SIG-M5 (cell line): ENCODE measurements around the gene NME5.
"Not testable (repeated sequence)": the region's sequence is repeated elsewhere in the genome, so short reads cannot be mapped to it uniquely, and the experiment has no call there.

ENCODE experiments used
- DNase-seq: peaks from one replicate; lab custom pipeline; 2025; lab: John Stamatoyannopoulos, UW

NME5 gene, protein sequence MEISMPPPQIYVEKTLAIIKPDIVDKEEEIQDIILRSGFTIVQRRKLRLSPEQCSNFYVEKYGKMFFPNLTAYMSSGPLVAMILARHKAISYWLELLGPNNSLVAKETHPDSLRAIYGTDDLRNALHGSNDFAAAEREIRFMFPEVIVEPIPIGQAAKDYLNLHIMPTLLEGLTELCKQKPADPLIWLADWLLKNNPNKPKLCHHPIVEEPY

DNA sequence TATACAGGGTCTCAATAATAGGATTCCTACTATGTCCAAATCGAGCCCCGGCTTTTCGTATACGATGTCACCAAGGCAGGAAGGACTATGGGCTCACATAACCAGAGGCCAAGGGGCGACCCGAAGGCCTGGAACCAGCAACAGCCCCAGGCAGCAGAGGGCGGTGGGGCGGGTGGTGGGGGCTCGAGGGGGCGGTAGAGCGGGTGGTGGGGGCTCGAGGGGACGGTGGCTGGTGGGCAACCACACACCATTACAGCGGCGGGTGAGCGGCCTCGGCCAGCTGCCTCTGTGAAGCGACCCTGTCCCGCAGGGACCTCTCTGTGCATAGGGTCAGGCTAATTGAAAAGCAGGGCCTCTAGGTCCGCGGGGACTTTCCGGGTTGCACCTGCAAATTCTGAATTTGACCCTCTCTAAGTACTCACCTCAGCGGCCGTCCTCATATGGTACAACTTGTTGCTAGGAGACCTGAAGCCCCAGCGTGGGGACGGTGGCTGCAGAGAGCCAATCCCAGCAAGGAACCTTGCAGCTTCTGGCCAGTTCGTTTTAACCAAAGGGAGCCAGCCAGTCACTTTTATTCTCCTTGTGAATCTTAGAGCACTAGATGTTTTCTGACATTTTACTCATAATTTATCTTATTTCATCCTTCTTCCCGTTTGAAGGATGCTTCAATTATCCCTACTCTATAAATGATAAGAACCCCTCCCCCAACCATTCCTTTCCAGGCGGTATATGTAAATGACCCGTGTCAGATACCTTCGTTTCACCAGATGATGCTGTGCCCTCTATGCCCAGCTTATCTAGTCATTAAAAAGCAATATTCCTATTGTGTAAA, at the start of gene NME5:
NME5 (minus strand) TSS at position 480 of the 832 bp plus-strand sequence. CDS start 648 bp downstream, outside the sequence.
- no peak for DNase-seq

- DNase-seq: no peak
Measured at GRCh38 chr5:138188626-138189025, 49.4 kb upstream of the NME5 start.

DNA sequence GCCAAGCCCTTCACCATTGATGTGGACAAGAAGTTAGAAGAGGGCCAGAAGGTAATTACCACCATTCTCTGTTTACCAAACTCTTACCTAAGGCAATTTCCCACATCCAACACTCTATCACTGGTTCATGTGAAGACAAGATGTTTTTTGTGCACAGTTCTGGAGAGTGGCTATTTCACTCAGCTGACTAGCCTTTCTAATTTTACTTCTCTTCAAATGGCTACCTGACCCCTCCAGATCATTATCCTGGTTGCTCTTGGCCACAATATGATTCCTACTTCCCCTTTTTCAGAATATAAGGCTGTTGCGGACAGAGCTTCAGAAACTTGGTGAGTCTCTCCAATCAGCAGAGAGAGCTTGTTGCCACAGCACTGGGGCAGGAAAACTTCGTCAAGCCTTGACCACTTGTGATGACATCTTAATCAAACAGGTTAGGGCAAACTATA, 46.8 kb upstream of the NME5 start:
- no peak for DNase-seq

DNA sequence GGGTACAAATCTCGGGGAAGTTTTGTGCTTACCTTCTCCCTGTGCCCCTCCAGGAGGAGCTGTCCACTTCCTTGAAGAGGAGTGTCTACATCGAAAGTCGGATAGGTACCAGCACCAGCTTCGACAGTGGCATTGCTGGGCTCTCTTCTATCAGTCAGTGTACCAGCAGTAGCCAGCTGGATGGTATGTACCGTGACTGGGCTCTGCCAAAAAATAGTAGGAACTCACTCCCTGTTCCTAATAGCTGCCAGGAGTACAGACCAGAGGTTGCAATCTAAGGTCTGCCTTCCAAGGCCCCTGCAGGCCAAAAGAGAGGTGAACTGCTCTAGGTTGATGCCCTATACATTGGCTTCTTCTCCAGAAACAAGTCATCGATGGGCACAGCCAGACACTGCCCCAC, 43.6 kb upstream of the NME5 start:
- DNase-seq: no peak

DNA sequence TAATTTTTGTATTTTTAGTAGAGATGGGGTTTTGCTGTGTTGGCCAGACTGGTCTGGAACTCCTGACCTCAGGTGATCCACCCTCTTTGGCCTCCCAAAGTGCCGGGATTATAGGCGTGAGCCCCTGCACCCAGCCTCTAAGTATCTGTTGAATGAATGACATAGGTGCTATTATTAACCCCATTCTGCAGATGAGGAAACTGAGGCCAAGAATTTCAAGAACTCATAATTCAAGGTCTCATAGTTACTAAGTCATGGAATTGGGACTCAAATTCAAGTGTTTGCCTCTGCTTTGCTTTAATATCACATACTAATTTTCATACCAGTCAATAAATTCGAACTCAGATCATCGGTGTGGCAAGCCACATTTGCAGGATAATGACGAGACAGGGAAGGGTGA, 41.6 kb upstream of the NME5 start:
- no peak for DNase-seq

- peak; percentile 43 for DNase-seq
Measured at GRCh38 chr5:138180183-138180782, 41.1 kb upstream of the NME5 start.

GRCh38 chr5:138179277-138179857, 40.1 kb upstream of the NME5 start:
- no peak for DNase-seq

- DNase-seq: peak; percentile 98
Measured at GRCh38 chr5:138178516-138179276, 39.5 kb upstream of the NME5 start, which contains the start of the genes BRD8 and KIF20A. Gene BRD8, minus strand, starts transcription at chr5:138178630. Its CDS starts 16 bp downstream, at chr5:138178614. Gene KIF20A, plus strand, starts transcription at chr5:138179112. Its CDS starts 569 bp downstream, at chr5:138179681.

GRCh38 chr5:138177941-138178515, 38.8 kb upstream of the NME5 start:
- DNase-seq: no peak

- DNase-seq: no peak
Measured at GRCh38 chr5:138170299-138170698, 31.1 kb upstream of the NME5 start.

- no peak for DNase-seq
Measured at GRCh38 chr5:138169124-138169523, 29.9 kb upstream of the NME5 start.

DNA sequence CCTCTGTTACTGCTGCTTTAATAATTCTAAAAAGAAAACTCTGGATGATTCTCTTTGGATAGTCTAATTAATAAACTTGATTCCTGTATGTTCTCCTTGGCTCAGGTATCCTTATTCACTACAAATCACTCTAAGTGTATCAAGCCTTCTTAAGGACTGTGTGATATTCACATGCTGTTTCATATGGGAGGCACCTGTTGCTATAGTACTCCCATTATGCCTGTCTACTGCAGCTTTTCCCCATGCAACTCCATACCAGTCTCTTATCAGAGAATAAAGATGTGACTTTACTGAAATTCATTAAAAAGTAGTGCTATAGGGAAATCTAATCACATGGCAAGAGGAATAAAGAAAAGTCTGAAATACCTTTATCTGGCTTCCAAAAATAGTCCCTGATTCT, 24.5 kb upstream of the NME5 start:
- DNase-seq: no peak

DNA sequence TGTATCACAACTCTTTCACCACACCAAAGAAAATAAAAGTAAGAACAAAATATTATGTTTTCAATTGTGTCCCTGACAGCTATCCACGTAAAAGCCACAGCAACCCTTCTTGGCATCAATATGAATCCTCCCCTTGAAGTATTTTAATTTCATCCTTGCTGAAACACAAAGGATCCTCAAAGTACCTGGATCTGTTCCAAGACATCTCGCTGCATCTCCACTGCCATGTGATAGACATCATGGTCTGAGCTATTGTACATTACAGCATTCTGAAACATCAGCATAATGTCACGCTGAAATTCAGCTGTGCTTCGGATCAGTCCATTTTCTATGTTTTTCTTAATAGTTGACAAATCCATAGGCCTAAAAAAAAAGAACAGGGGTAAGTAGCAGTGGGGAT, 21.5 kb upstream of the NME5 start:
- DNase-seq: no peak

- DNase-seq: no peak
Measured at GRCh38 chr5:138159666-138160065, 20.4 kb upstream of the NME5 start.

DNA sequence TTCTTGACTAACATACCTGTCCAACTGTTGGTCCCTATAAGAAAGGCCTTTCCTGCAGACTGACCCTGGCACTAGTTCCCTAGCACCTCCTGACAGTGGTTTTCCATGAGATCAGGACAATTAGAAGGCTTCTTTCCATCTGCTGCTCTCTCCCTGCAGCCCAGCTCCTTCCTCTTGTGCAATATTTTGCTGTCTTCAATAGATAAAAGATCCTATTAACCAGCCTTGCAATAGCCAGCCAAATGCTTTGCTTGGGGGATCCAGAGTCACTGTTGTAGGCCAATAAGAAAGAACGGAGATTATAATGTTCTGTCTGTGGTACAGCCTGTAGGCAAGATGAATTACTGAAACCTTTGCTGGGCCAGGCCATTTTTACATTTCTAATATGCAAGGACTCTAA, 18.4 kb upstream of the NME5 start:
- no peak for DNase-seq

GRCh38 chr5:138155977-138156376, 16.7 kb upstream of the NME5 start:
- not testable (repeated sequence) for DNase-seq

DNA sequence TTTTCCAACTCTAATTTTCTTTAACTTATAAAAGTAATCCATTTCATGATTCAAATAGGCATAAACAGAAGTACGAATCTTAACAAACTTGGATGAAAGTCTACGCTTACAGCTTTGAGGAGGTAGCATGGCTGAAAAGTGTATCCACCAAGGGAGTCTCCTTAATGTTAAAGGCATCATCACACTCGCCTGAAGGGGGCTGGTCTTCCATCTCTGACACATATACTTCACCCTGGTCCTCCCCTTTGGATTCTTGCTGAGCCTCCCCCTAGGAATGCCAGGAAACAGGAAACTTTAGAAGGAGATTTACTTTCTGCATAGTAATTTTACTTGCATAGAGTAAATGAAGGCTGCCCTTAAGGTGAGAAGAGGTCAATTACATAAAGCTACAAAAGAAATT, 10.3 kb upstream of the NME5 start:
- no peak for DNase-seq

GRCh38 chr5:138148811-138149210, 9.6 kb upstream of the NME5 start:
- DNase-seq: no peak

DNA sequence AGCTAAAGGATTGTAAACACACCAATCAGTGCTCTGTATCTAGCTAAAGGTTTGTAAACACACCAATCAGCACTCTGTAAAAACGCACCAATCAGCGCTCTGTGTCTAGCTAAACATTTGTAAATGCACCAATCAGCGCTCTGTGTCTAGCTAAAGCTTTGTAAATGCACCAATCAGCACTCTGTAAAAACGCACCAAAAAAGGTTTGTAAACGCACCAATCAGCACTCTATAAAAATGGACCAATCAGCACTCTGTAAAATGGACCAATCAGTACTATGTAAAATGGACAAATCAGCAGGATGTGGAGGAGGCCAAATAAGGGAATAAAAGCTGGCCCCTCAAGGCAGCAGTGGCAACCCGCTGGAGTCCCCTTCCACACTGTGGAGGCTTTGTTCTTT, 4.3 kb upstream of the NME5 start:
- DNase-seq: not testable (repeated sequence)

- no peak for DNase-seq
Measured at GRCh38 chr5:138141734-138142133, 2.5 kb upstream of the NME5 start.

- no peak for DNase-seq
Measured at GRCh38 chr5:138140268-138140667, 1.0 kb upstream of the NME5 start.

DNA sequence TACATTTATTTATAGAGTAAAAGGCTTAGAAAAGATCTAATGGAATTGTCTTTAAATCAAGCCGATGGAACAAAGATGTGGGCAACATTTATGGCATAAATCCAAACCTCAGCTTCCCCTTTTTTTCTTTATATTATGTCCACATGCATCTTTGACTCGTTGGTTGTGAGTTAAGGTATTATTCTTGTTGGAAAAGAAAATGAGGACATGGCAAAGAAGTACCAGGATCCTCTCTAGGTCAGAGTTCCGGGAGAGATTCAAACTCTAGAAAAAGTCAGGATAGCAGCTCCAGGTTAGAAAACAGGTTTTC, 508 bp upstream of the NME5 start:
- DNase-seq: no peak
